Measurements from ENCODE around the gene OR6C4.
"Not testable (repeated sequence)": the region's sequence is repeated elsewhere in the genome, so short reads cannot be mapped to it uniquely, and the experiment has no call there.

Gene OR6C4

GRCh38 chr12:55549302-55549701 lies at the start of gene OR6C4:
Gene OR6C4, plus strand, starts transcription at chr12:55549602. Its CDS starts 1,625 bp downstream, at chr12:55551227.
- no peak for DNase-seq

- no peak for DNase-seq
Observed at GRCh38 chr12:55499810-55500252, 49.6 kb upstream of the OR6C4 start.

- DNase-seq: no peak
Observed at GRCh38 chr12:55501601-55502000, 47.8 kb upstream of the OR6C4 start.

- DNase-seq: no peak
Observed at GRCh38 chr12:55515696-55516095, 33.7 kb upstream of the OR6C4 start.

GRCh38 chr12:55516391-55516790 lies 33.0 kb upstream of the OR6C4 start:
- no peak for DNase-seq

- not testable (repeated sequence) for DNase-seq
Observed at GRCh38 chr12:55548235-55548634, 1.2 kb upstream of the OR6C4 start.

- no peak for DNase-seq
Observed at GRCh38 chr12:55548756-55549155, 646 bp upstream of the OR6C4 start.

- DNase-seq: no peak
Observed at GRCh38 chr12:55554296-55554695, 4.9 kb downstream of the OR6C4 start.

- DNase-seq: not testable (repeated sequence)
Observed at GRCh38 chr12:55570060-55570459, 20.7 kb downstream of the OR6C4 start.

GRCh38 chr12:55570689-55571088 lies 21.3 kb downstream of the OR6C4 start:
- not testable (repeated sequence) for DNase-seq

- no peak for DNase-seq
Observed at GRCh38 chr12:55572168-55572567, 22.8 kb downstream of the OR6C4 start, which contains the start of gene OR2AP1. Gene OR2AP1, plus strand, starts transcription at chr12:55572468. Its CDS starts 1,947 bp downstream, at chr12:55574415.

- no peak for DNase-seq
Observed at GRCh38 chr12:55582066-55582465, 32.7 kb downstream of the OR6C4 start.

GRCh38 chr12:55585817-55586216 lies 36.4 kb downstream of the OR6C4 start:
- DNase-seq: no peak

GRCh38 chr12:55590152-55590551 lies 40.8 kb downstream of the OR6C4 start:
- DNase-seq: not testable (repeated sequence)

Measured in NCI-H1930 (cell line).